GM12892 (cell line): ENCODE data around the gene ZNF644.

ENCODE experiments used
- POLR2A ChIP-seq: IDR thresholded peaks from 2 replicates; pipeline ENCODE4 v1.6.1; 2011; ENCODE audit warnings: low read depth, low read length, control low read depth
- POLR2AphosphoS5 ChIP-seq: IDR thresholded peaks from 2 replicates; pipeline ENCODE4 v1.6.1; 2011; ENCODE audit warnings: low read depth, low read length, control low read depth
- TAF1 ChIP-seq: IDR thresholded peaks from 2 replicates; pipeline ENCODE4 v1.6.1; 2011; ENCODE audit warnings: low read depth, mild to moderate bottlenecking, control low read depth, low read length, borderline replicate concordance

DNA sequence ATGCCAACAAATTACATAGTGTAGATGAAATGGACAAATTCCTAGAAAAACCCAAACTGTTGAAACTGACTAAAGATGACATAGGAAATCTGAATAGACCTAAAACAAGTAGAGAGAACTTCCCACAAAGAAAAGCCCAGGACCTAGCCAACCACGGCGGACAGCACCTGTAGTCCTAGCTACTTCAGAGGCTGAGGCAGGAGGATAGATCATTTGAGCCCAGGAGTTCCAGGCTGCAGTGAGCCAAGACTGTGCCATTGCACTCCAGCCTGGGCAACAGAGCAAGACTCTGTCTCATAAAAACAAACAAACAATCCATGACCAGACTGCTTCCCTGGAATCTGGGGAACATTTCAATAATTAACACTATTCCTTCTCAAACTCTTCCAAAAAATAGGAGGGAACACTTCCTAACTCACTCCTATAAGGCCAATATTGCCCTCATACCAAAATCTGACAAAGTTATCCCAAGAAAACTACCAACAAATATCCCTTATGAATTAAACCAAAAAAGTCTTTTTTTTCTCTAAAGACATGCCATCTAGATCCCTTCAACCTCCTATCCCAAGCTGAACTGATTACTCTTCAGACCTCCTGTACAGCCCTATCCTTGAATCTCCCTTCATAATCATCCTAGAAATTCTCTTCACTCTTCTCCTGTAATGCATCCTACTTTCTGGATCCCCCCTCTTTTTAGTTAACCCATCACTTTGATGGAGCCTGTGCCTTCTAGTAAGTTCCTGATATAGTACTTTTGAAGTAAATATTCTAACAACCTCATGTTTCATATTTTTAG lies 15.5 kb downstream of the ZNF644 start:
- TF ChIP-seq POLR2A (no peak), POLR2AphosphoS5 (peak; percentile 36; the same call in 1 of the 2 replicates), TAF1 (no peak)
